Effector CD4-positive, alpha-beta T cell (primary cell): Measurements from ENCODE around the gene WDR88. TPM values are rescaled to one million over a fixed set of nuclear protein-coding genes. Genes with fewer than 3 reads are reported as not detected.
"Not testable (repeated sequence)": the region's sequence is repeated elsewhere in the genome, so short reads cannot be mapped to it uniquely, and the experiment has no call there.

Experiments
- DNase-seq: peaks from one replicate; pipeline ENCODE4 v3.0.0-alpha.2; 2020
- total RNA-seq: gene quantifications from one replicate; lab custom pipeline; 2026; lab: John Stamatoyannopoulos, UW

WDR88 gene, protein sequence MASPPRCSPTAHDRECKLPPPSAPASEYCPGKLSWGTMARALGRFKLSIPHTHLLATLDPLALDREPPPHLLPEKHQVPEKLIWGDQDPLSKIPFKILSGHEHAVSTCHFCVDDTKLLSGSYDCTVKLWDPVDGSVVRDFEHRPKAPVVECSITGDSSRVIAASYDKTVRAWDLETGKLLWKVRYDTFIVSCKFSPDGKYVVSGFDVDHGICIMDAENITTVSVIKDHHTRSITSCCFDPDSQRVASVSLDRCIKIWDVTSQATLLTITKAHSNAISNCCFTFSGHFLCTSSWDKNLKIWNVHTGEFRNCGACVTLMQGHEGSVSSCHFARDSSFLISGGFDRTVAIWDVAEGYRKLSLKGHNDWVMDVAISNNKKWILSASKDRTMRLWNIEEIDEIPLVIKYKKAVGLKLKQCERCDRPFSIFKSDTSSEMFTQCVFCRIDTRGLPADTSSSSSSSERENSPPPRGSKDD
- not detected for total RNA-seq

DNA sequence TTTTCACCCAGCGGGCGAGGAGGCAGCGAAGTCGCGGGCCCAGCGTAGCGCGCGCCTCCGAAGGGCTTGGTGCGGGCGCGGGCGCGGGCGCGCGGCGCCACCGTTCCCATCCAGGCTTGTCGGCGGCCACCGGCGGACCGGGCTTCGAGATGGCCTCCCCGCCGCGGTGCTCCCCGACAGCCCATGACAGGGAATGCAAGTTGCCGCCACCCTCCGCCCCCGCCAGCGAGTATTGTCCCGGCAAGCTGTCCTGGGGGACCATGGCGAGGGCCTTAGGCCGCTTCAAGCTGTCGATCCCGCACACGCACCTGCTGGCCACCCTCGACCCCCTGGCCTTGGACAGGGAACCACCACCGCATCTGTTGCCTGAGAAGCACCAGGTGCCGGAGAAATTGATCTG, at the start of gene WDR88:
Gene WDR88 (plus strand): TSS at position 94 of the 400 bp plus-strand sequence. CDS start 56 bp downstream, at position 150.
- DNase-seq, result no peak

DNA sequence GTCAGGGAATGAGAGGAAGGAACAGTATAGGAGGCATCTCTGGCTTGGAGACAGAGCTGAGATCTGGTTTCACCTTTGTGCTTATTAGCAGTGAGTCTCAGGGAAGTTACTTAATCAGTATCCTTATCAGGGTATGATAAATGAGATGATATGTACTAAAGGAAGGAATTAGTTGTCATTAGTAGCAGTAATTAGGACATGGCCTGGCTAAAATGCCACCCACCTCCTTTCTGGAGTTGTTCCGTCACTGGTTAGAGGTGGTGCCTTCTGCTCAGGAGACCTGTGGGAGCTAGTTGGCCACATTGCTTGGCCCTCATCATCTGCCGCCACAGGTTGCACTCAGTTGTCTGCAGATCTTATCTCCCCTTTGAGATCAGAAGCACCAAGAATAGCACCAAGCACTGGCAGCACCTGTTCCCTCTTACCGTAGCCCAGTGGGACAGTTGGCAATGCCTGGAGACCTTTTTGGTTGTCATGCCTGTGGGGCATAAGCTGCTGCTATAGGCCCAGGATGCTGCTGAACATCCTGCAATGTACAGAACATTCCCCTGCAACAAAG, 46.3 kb upstream of the WDR88 start:
- no peak for DNase-seq

DNA sequence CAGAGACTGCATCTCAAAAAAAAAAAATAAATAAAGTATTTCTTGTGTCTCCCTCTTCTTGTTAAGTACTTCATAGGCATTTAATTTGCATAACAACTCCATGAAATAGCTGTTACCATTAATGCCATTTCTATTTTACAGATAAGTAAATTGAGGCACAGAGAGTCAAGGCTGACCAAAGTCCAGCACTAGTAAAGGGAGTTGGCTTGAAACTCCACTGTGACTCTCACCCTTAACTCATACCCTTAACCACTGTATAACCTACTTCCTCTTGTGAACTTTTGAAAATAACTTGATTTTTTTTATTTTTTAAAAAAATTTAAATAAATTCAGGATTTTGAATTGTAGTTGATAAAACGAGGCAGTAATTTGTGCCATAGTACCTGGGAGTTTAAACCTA, 45.0 kb upstream of the WDR88 start:
- DNase-seq, result no peak

DNA sequence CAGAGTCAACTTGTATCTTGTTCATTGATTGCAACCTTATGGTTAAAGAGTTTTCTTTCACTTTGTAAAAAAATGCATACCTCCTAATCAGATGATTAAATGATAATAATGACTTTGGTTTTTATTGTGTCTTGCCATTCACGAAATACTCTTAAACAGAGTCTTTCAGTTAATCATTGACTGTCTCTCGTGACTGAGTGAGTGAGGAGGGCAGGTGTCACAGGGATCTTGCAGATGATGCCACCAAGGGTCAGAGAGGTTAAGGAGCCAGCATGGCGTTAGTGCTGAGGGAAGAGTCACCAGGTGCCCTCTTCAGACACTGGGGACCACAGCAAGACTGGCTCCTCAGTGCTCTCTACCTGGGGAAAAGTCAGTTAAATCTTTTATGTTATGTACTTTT, 42.9 kb upstream of the WDR88 start:
- DNase-seq, result no peak

DNA sequence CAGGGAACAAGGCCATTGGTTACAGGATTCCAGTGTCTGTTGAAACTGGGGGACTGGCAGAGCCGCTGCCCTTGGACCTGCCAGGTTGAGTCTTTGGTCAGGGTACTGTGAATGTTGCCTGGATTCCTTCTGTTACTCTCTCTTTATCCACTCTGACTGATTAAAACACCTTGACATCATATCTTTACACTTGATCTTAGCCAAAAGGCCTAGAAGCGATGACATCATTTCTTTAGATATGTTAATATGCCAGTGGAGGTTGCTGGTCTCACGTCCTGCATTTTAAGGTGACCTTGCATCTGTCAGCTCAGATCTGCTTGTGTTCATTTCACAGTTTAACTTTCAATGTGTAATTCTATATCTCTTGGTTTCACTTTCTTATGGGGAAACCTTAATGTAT, 41.7 kb upstream of the WDR88 start:
- DNase-seq, result no peak

DNA sequence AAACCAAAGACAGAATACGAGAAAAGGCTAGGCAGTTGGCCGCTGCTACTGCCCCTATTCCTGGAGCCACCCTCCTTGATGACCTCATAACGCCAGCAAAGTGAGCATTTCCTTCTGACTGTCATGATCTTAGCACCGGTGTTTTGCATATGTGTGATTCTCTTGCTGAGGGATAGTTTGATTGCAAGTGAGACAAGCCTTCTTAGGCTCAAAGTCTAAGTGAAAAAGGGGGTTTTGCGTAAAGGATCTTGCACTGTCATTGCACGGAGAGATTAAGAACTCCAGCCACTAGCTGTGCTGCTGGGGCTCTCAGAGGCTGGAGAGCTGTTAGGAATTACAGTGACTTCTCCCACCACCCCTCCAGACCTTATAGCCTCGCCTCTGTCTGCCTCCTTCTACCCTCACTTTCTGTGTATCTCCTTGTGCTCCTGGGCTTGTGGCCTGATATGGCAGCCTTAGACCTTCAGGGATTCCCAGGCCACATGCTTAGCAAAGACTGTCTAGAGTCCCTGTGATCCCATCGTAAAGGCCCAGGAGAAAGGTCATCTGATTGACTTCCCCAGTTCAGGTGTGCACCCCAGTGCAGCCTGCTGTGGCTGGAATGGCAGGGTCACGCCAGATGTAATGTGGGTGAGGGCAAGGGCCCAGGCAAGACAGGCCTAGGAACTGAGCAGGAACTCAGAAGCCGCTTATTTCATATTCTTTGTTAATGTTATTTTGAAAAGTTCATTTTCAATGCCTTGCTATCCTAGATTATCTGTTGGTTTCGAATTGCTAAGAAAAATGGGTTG, 38.3 kb upstream of the WDR88 start:
- no peak for DNase-seq

DNA sequence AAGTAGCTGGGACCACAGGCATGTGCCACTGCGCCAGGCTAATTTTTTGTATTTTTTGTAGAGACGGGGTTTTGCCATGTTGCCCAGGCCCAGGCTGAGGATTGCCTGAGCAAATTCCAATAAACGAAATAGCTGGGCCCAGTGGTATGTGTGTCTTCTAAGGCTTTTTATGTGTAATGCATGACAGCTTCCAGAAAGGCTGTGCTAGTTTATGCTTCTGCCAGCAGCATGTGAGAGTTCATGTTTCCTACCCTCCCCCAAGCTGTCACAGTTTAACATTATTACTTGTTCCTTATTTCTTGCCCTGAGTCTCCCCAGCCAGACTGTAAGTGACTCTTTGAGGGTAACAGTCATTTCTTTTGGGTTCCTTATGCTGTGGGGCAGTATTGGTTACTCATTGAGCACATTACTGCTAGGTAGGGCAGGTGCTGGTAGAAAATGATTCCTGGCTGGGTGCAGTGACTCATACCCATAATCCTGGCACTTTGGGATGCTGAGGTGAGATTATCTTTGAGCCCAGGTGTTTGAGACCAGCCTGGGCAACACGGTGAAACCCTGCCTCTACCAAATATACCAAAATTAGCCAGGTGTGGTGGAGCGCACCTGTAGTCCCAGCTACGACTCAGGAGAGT, 37.4 kb upstream of the WDR88 start:
- no peak for DNase-seq

DNA sequence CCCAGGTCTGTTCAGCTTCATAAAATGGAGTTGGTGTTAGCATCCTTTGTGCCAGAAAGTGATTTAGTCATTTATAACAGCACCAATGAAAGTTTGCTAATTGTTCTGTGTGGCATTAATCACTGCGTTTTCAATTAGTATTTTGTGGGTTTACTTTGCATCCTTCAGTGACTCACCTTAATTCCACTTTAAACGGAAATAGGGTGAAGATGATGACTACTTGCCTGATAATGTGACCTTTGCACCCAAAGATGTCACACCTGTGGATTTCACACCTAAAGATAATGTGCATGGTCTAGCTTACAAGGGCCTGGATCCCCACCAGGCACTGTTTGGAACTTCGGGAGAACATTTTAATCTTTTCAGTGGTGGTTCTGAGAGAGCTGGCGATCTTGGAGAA, 35.9 kb upstream of the WDR88 start:
- DNase-seq, result no peak

DNA sequence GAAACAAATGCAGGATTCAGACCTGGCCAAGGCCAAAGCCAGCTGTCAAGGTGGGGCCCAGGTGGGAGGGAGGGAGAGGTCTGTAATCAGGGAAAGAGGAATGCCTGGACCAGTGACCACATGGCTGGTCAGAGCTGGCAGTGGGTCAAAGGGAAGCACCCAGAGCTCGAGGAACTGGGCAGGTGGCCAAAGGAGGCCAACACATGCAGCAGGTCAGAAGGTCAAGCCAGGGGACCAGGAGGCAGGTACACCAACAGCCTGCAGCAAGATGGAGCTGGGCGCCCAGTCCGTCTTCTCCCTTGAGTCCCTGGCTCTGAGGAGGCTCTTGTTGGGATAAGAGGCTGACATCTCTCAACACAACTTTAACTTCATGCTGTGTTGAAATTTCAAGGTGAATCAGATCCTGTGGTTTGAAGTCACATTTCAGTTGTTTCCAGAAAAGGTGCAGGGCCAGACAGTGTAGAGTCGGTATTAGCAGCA, 33.8 kb upstream of the WDR88 start:
- no peak for DNase-seq

DNA sequence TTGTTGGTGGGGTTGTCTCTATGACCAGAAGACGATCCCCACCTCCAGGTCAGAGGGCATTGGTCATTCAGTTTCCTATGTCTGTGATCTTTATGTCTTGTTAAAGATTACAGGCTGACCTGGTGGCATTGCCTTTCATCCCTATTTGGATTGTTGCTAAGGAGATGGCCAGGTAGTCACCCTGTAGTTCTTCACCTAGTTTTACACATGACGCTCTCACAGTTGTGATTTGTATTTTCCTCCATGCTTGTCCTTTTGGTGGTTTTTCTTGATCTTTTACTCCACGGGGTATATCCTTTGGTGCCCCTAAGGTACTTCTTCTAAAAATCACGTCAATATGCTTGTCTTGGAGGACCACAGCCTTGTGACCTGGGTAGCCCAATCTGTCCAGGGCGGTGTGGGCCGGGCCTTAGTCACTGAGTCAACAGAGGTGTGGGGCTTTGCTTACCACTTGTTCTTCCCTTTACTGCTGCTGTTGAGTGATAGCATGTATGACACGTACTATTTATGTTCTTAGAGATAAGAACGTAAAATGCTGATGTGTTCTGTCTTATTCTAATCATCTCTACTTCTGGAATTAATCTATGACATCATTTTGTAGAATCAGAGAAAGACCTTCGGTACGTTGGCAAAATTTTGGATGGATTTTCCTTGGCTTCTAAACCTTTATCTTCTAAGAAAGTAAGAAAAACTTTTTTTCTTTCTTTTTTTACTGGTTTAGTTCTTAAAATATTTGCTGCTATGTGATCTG, 30.8 kb upstream of the WDR88 start:
- no peak for DNase-seq

DNA sequence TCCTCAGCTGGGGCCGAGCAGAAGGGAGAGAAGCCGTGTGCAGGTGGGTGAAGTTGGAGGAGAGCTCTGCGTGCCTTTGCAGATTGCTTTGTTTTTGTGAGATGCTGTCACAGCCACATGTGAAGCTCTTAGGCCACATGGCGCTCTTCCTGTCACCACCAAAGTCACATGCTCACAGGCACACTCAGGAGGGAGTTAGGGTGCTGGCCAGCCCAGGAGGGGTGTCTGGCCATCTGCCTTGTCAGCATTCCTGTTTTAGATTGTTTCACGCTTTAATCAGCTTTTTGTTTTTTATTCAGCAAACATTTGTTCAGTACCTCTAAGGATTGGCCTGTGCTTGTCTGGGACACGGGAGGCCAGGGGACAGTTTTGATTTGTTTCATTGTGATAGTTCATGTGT, 29.0 kb upstream of the WDR88 start:
- no peak for DNase-seq

DNA sequence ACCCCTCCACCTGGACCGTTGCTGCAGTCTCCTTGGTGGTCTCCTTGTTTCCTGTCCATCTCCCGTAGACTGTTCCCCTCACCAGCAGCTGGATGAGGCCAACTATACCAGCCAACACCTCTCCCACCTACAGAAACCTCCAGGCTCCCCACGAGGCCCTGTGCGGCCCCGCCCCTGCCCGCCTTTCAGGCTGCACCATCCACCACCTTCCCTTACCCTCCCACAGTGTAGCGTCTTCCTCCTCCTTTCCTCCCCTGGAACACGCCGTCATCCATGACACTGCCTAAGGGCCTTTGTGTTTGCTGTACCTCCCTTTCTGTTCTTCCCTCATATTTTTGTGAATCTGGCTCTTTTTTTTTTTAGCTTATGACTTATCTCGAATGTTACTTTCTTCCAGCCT, 23.8 kb upstream of the WDR88 start:
- DNase-seq, result no peak

DNA sequence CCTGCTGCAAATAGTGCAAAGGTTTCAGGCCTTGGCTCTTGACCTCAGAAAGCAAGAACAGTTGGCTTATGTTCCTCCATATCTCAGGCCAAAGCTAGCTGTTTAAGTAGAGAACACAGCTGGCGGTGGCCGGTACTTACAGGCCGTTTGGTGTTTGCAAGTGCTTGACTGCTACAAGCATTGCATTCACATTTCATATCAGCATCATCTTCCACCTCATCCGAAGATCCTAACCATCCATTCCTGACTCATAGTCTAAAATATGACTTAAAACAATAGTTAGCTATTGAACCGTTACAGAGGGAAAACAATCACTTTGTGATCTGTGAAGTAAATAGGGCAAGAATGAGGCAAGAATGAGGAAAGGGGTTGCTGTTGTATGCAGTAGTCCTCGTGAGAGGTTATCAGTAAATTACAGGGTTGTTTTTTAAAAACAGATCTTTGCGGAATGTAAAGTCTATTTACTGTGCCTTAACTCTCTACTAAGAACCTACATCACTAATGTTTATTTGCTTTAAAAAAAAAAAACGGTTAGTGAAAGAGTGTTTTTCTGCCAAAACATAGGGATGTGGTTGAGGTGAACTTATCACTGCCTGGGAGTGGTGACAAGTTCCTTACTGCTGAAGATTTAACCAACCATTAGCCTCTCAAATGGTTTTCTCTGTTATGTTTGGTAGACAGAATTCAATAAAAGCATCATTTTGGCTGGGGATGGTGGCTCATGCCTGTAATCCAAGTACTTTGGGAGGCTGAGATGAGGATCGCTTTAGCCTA, 21.6 kb upstream of the WDR88 start:
- DNase-seq, result no peak

DNA sequence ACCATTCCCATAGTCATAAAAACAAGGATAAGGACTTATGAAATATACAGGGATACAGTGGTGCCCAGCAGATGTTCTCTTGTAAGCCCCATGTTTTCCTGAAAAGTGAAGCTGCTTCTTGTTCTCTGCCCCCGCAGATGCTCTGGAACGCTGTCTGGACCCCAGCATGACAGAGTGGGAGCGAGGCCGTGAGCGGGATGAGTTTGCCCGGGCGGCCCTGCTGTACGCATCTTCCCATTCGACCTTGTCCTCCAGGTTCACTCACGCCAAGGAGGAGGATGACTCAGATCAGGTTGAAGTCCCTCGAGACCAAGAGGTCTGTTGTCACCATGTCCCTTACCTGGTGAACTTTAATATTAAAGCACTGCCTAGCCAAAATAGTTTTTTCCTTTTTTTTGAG, 20.3 kb upstream of the WDR88 start:
- DNase-seq, result no peak

DNA sequence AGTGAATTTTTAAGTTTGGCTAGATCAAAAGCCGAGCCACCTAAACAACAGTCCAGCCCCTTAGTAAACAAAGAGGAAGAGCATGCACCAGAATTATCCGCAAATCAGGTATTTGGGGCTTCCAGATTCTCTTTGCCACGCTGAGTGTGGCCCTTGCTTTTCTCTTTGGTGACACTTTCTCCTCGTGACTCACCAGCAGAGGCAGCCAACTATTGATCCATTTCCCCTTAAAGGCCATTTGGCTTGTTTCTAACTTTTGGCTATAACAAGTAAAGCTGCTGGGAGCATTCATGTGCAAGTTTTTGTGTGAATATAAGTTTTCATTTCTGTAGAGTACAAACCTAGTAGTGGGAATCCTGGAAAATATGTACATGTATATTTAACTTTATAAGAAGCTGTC, 17.6 kb upstream of the WDR88 start:
- no peak for DNase-seq

DNA sequence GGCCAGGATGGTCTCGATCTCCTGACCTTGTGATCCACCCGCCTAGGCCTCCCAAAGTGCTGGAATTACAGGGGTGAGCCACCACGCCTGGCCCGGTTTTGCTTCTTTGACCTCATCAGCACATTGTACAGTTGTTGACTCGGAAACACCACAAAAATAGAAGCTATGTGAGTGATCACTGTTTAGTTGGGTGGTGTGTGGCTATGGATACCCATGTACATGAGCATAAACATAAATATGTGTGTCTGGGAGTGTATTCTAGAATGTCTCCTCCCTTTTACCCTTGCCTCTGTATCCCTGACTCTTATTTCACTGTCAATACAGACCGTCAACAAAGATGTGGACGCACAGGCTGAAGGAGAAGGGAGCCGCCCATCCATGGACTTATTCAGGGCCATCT, 14.4 kb upstream of the WDR88 start:
- DNase-seq, result no peak

DNA sequence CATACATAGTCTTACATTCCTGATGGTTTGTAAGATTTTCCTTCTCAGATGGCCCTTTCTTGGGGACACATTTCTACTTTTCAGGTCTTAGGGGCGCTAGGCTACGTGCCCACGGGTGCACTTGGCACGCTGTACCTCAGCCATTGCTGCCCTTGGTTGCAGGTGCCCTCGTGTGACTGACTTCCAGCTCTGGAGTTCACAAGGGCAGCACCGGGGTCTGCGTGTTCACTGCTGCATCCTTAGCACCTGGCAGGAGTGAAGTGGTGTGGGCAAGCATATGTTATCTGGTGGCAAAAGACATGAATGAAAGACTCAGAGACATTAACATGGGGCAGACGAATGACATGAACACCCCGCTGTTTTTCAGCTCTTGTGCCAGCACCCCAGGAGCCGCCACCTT, 13.3 kb upstream of the WDR88 start:
- no peak for DNase-seq

DNA sequence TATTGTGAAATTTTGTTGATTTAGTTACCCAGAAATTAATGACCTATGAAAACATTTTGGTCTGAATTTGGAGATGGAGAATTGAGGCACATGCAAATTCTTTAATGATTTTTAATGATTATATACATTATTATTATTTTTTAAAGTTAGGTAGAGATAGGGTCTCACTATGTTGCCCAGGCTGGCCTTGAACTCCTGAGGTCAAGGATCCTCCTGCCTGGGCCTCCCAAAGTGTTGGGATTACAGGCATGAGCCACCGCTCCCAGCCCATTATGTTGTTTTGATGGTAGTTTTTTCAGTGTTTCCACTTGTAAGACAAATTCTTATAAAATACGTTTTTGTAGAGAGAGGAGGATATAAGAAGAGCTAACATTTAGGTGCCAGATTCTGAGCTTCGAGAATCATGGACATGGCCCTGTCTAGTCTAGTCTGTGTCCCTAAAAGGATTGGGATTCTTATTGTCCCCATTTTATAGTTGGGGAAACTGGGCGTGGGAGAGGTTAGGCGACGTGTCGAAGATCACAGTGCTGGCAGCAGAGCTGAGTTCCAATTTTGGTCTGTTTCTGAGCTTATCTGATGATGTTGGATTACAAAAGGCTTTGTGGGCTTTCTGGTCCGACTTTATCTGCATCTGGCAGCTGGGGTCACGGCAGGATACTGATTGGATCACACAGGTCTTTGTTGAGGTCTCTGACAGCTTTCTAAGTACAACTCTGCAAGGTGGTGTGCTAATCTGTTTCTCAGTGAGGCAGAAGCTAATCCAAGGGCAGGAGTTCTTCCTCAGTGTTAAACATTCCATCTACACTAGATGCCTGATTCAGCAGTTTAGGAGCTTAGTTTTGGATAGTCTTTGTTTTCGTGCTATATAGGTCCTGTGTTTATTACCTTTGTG, 7.5 kb upstream of the WDR88 start:
- DNase-seq, result no peak

DNA sequence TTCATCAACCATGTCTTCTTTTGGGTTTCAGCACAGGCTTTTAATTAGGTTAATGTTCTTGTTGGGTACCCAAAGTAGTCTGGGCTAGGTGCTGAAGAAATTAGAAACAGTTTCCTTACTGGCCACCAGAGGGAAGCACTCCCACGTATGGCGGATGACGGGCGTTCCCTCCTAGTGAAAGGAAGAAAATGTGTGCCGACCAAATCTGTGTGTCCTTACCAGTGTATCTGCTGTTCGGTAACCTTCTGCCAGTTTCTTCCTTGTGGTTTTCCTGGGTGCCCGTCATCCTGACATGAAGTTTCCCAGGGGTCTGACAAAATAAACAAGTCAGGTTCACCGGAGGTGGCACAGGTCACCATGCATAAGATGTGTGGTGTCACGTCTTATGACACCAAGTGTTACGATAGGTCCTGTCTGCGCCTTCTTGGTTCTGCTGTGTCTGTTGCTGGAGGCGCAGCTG, 6.0 kb upstream of the WDR88 start:
- peak; percentile 41 for DNase-seq

DNA sequence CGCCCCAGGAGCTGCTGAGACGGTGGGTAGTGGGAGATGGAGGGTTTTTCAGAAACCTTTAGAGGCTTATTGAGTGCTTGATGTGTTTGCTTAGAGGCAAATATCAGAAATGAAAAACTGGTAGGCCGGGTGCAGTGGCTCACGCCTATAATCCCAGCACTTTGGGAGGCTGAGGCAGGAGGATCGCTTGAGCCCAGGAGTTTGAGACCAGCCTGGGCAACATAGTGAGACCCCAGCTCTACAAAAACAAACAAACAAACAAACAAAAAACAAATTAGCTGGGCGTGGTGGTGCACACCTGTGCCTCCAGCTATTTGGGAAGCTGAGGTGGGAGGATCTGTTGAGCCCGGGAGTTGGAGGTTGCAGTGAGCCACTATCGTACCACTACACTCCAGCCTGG, 5.2 kb upstream of the WDR88 start:
- DNase-seq, result not testable (repeated sequence)
